Suprapubic skin (tissue), 4 donors: Measurements from ENCODE around the gene SOX8. TPM values are rescaled to one million over a fixed set of nuclear protein-coding genes. Genes with fewer than 3 reads are reported as not detected.

Experiments
- DNase-seq, 2 donors: peaks; one replicate each; pipeline ENCODE4 v3.0.0-alpha.2; 2019; ENCODE audit warnings: low spot score in 2 of 2
- H3K27ac ChIP-seq: fragments of 200-600 bp; sonication (generic); one replicate; pipeline ENCODE4 v1.5.1; 2019
- H3K27me3 ChIP-seq: fragments of 200-600 bp; sonication (generic); one replicate; pipeline ENCODE4 v1.5.1; 2019
- H3K36me3 ChIP-seq: fragments of 200-600 bp; sonication (generic); one replicate; pipeline ENCODE4 v1.5.1; 2019
- H3K4me1 ChIP-seq: fragments of 200-600 bp; sonication (generic); one replicate; pipeline ENCODE4 v1.5.1; 2019
- H3K4me3 ChIP-seq: fragments of 200-600 bp; sonication (generic); one replicate; pipeline ENCODE4 v1.5.1; 2019; ENCODE audit warnings: mild to moderate bottlenecking
- H3K9me3 ChIP-seq: fragments of 200-600 bp; sonication (generic); one replicate; pipeline ENCODE4 v1.5.1; 2019
- EP300 ChIP-seq: sonication (generic); formaldehyde crosslinking; IDR thresholded peaks from one replicate; pipeline ENCODE4 v1.6.1; 2017; ENCODE audit warnings: antibody characterized with exemption
- POLR2A ChIP-seq, 2 donors: fragments of 450-650 bp; IDR thresholded peaks; one replicate each; pipeline ENCODE4 v1.6.1; 2017; ENCODE audit warnings: antibody characterized with exemption in 2 of 2, mild to moderate bottlenecking in 2 of 2, moderate library complexity in 2 of 2
- POLR2AphosphoS5 ChIP-seq, 3 donors: sonication (generic); formaldehyde crosslinking; IDR thresholded peaks; one replicate each; pipeline ENCODE4 v1.6.1; 2017; ENCODE audit warnings: antibody characterized with exemption in 3 of 3
- WGBS: methylation state at CpG from one replicate; pipeline ENCODE4 v1.1.5; 2018; 5-methylcytosine and 5-hydroxymethylcytosine counted together
- total RNA-seq, 4 donors: library from RNA; depleted of rRNA; stranded (reverse); fragments of >200 nt; gene quantifications; one replicate each; pipeline ENCODE4 v1.1.0, GENCODE V29; 2016
- TF ChIP-seq, protein P1 (sequence below), 2 donors: fragments of 200-600 bp in 1 of 2; fragments of 450-650 bp in 1 of 2; sonication (generic) in 1 of 2; IDR thresholded peaks; one replicate each; pipeline ENCODE4 v1.5.1; 2016 to 2019; ENCODE audit warnings: antibody characterized with exemption in 2 of 2, mild to moderate bottlenecking in 1 of 2, moderate library complexity in 1 of 2

The SOX8 gene
- total RNA-seq, 4 donors from 2014 or later: 4.0 to 12.2 (median 7.3) TPM

DNA sequence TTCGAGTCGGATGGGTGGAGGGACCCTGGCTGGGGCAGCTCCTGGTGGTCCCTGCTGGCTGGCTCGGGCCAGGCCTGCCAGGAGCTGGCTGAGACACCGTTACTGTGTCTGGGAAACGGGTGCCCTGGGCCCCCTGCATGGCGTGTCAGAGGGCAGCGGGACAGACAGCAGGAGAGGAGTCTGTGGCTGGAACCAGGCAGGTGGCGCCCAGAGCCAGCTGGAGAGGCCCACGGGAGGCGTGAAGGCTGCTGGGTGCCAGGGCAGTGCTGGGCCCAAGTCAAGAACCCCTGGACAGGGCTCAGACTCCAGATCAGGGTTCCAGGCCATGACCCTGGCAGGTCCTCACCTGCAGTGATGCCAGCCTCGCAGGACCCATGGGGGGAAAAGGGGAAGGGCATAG lies 16.6 kb downstream of the SOX8 start:
- WGBS: 73% methylated on average over 8 of the region's 11 CpGs
- Histone ChIP-seq H3K36me3 (no peaks in the 10 kb centered on the region), H3K4me3 (no peak overlapping the region), H3K27ac (no peak overlapping the region), H3K9me3 (peaks cover 12% of the 10 kb centered on the region), H3K4me1 (peaks cover 23% of the 10 kb centered on the region), H3K27me3 (peaks cover 72% of the 10 kb centered on the region)
- TF ChIP-seq POLR2A (IDR thresholded peaks at IDR 0.05) (no peak), POLR2AphosphoS5 (IDR thresholded peaks at IDR 0.05) (no peak), EP300 (no peak)
- TF ChIP-seq, protein P1, sequence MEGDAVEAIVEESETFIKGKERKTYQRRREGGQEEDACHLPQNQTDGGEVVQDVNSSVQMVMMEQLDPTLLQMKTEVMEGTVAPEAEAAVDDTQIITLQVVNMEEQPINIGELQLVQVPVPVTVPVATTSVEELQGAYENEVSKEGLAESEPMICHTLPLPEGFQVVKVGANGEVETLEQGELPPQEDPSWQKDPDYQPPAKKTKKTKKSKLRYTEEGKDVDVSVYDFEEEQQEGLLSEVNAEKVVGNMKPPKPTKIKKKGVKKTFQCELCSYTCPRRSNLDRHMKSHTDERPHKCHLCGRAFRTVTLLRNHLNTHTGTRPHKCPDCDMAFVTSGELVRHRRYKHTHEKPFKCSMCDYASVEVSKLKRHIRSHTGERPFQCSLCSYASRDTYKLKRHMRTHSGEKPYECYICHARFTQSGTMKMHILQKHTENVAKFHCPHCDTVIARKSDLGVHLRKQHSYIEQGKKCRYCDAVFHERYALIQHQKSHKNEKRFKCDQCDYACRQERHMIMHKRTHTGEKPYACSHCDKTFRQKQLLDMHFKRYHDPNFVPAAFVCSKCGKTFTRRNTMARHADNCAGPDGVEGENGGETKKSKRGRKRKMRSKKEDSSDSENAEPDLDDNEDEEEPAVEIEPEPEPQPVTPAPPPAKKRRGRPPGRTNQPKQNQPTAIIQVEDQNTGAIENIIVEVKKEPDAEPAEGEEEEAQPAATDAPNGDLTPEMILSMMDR (IDR thresholded peaks at IDR 0.05): no peak
- DNase-seq: no peak

GRCh38 chr16:998615-999014 lies 17.0 kb downstream of the SOX8 start:
- no peak overlapping the region for H3K27ac ChIP-seq
- H3K4me1 ChIP-seq: peaks cover 27% of the 10 kb centered on the region
- WGBS: 78% methylated on average over 8 of the region's 11 CpGs
- TF ChIP-seq, protein P1 (IDR thresholded peaks at IDR 0.05): no peak
- TF ChIP-seq POLR2A (IDR thresholded peaks at IDR 0.05): no peak
- TF ChIP-seq EP300: no peak
- TF ChIP-seq POLR2AphosphoS5 (IDR thresholded peaks at IDR 0.05): no peak
- peaks cover 12% of the 10 kb centered on the region for H3K9me3 ChIP-seq
- no peak overlapping the region for H3K4me3 ChIP-seq
- no peaks in the 10 kb centered on the region for H3K36me3 ChIP-seq
- DNase-seq: no peak
- peaks cover 76% of the 10 kb centered on the region for H3K27me3 ChIP-seq

DNA sequence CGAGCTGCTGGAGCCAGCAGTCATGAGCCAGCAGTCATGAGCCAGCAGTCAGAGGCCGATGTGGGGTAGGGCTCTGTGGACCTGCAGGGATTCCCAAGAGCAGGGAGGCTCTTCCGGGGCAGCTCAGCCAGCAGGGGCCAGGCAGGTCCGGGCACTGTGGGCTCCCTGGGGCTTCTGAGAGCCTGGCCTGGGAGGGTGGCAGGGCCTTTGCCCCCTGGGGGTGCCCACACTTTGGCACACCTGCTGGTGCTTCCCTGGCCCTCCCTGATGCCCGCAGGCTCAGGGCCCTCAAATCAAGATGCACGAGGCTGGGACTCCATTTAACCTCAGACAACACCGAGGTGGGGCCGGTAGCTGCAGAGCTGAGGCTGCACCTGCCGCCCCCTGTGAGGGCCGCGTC lies 18.1 kb downstream of the SOX8 start:
- WGBS: 63% methylated on average over 2 of the region's 11 CpGs
- H3K4me3 ChIP-seq: no peak overlapping the region
- peaks cover 10% of the 10 kb centered on the region for H3K9me3 ChIP-seq
- no peaks in the 10 kb centered on the region for H3K36me3 ChIP-seq
- H3K27me3 ChIP-seq: peaks cover 80% of the 10 kb centered on the region
- H3K4me1 ChIP-seq: peaks cover 27% of the 10 kb centered on the region
- no peak for DNase-seq
- TF ChIP-seq EP300 (no peak), POLR2A (IDR thresholded peaks at IDR 0.05) (no peak), POLR2AphosphoS5 (IDR thresholded peaks at IDR 0.05) (no peak)
- TF ChIP-seq, protein P1 (IDR thresholded peaks at IDR 0.05): no peak
- H3K27ac ChIP-seq: no peak overlapping the region

DNA sequence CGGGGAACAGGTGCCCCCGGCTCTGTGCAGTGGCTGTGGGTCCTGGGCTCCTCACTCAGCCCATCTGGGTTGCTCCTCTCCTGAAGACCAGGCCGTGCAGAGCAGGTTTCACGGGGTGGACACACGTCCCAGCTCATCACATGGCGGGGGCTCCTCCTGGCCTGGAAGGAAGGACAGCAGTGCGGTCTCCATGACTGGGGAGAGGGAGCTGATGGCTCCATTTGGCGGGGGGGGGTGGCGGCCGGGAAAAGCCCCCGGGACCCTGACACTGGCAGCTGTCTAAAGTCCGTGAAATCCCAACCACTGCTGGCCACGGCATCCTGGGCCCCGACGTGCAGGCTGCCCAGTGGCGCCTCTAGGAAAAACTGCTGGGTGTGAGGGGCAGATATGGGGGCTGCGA lies 19.0 kb downstream of the SOX8 start:
- peaks cover under 1% of the 10 kb centered on the region for H3K9me3 ChIP-seq
- H3K27ac ChIP-seq: no peak overlapping the region
- no peak overlapping the region for H3K4me3 ChIP-seq
- DNase-seq: no peak
- TF ChIP-seq POLR2A (IDR thresholded peaks at IDR 0.05) (no peak), EP300 (no peak), POLR2AphosphoS5 (IDR thresholded peaks at IDR 0.05) (no peak)
- TF ChIP-seq, protein P1 (IDR thresholded peaks at IDR 0.05): no peak
- 85% methylated on average over 14 of the region's 17 CpGs for WGBS
- H3K27me3 ChIP-seq: peaks cover 79% of the 10 kb centered on the region
- H3K4me1 ChIP-seq: peaks cover 27% of the 10 kb centered on the region
- no peaks in the 10 kb centered on the region for H3K36me3 ChIP-seq

GRCh38 chr16:1001096-1001495 lies 19.5 kb downstream of the SOX8 start:
- Histone ChIP-seq H3K4me3 (no peak overlapping the region), H3K27me3 (peaks cover 77% of the 10 kb centered on the region), H3K27ac (no peak overlapping the region), H3K36me3 (no peaks in the 10 kb centered on the region), H3K4me1 (peaks cover 27% of the 10 kb centered on the region), H3K9me3 (no peaks in the 10 kb centered on the region)
- DNase-seq: no peak
- 100% methylated on average over 1 of the region's 11 CpGs for WGBS
- TF ChIP-seq, protein P1 (IDR thresholded peaks at IDR 0.05): no peak
- no peak for TF ChIP-seq POLR2AphosphoS5 (IDR thresholded peaks at IDR 0.05)
- no peak for TF ChIP-seq POLR2A (IDR thresholded peaks at IDR 0.05)
- no peak for TF ChIP-seq EP300
